Measurements from ENCODE around the gene CACNA1B. TPM values are rescaled to one million over a fixed set of nuclear protein-coding genes. Genes with fewer than 3 reads are reported as not detected.

Gene CACNA1B
- total RNA-seq, 1 donor from 2014 or later = 0.02 TPM

- Mint-ChIP-seq H3K4me3 (ENCODE audit: low read depth) (no peak overlapping the region), H3K36me3 (ENCODE audit: low read depth) (no peaks in the 10 kb centered on the region), H3K27me3 (ENCODE audit: low read depth) (no peaks in the 10 kb centered on the region), H3K9me3 (no peaks in the 10 kb centered on the region), H3K27ac (no peak overlapping the region), H3K4me1 (ENCODE audit: low read depth) (no peaks in the 10 kb centered on the region)
- intact Hi-C loops (cut with micrococcal nuclease) = no loop called here
- DNase-seq (ENCODE audit: low spot score) = no peak
These were observed 193.7 kb downstream of the CACNA1B start for GRCh38 chr9:138071292-138071691.

GRCh38 chr9:138071731-138072130 lies 194.1 kb downstream of the CACNA1B start:
- H3K36me3 Mint-ChIP-seq (ENCODE audit: low read depth) = no peaks in the 10 kb centered on the region
- DNase-seq (ENCODE audit: low spot score) = no peak
- H3K27ac Mint-ChIP-seq = no peak overlapping the region
- intact Hi-C loops (cut with micrococcal nuclease) = no loop called here
- H3K9me3 Mint-ChIP-seq = no peaks in the 10 kb centered on the region
- H3K4me1 Mint-ChIP-seq (ENCODE audit: low read depth) = no peaks in the 10 kb centered on the region
- H3K4me3 Mint-ChIP-seq (ENCODE audit: low read depth) = no peak overlapping the region
- no peaks in the 10 kb centered on the region for H3K27me3 Mint-ChIP-seq (ENCODE audit: low read depth)

- intact Hi-C loops (cut with micrococcal nuclease) = no loop called here
- Mint-ChIP-seq H3K27ac (no peak overlapping the region), H3K9me3 (no peaks in the 10 kb centered on the region), H3K4me3 (ENCODE audit: low read depth) (no peak overlapping the region), H3K4me1 (ENCODE audit: low read depth) (no peaks in the 10 kb centered on the region), H3K27me3 (ENCODE audit: low read depth) (no peaks in the 10 kb centered on the region), H3K36me3 (ENCODE audit: low read depth) (no peaks in the 10 kb centered on the region)
- DNase-seq (ENCODE audit: low spot score) = no peak
These were observed 194.7 kb downstream of the CACNA1B start for GRCh38 chr9:138072161-138072842.

- H3K27ac Mint-ChIP-seq = no peak overlapping the region
- no peaks in the 10 kb centered on the region for H3K9me3 Mint-ChIP-seq
- H3K27me3 Mint-ChIP-seq (ENCODE audit: low read depth) = no peaks in the 10 kb centered on the region
- no peaks in the 10 kb centered on the region for H3K36me3 Mint-ChIP-seq (ENCODE audit: low read depth)
- intact Hi-C loops (cut with micrococcal nuclease) = no loop called here
- no peaks in the 10 kb centered on the region for H3K4me1 Mint-ChIP-seq (ENCODE audit: low read depth)
- DNase-seq (ENCODE audit: low spot score) = no peak
- H3K4me3 Mint-ChIP-seq (ENCODE audit: low read depth) = no peak overlapping the region
These were observed 195.3 kb downstream of the CACNA1B start for GRCh38 chr9:138072897-138073296.

GRCh38 chr9:138073408-138073807 lies 195.8 kb downstream of the CACNA1B start:
- no peak overlapping the region for H3K4me3 Mint-ChIP-seq (ENCODE audit: low read depth)
- DNase-seq (ENCODE audit: low spot score) = no peak

GRCh38 chr9:138073808-138074207 lies 196.2 kb downstream of the CACNA1B start:
- Mint-ChIP-seq H3K4me3 (ENCODE audit: low read depth) (no peak overlapping the region), H3K27me3 (ENCODE audit: low read depth) (no peaks in the 10 kb centered on the region), H3K4me1 (ENCODE audit: low read depth) (no peaks in the 10 kb centered on the region), H3K27ac (no peak overlapping the region), H3K36me3 (ENCODE audit: low read depth) (no peaks in the 10 kb centered on the region), H3K9me3 (no peaks in the 10 kb centered on the region)
- intact Hi-C loops (cut with micrococcal nuclease) = no loop called here
- no peak for DNase-seq (ENCODE audit: low spot score)

More at GRCh38 chr9:138073408-138073807, 195.8 kb downstream of the CACNA1B start:
- Mint-ChIP-seq H3K27me3 (ENCODE audit: low read depth) (no peaks in the 10 kb centered on the region), H3K4me1 (ENCODE audit: low read depth) (no peaks in the 10 kb centered on the region), H3K36me3 (ENCODE audit: low read depth) (no peaks in the 10 kb centered on the region), H3K9me3 (no peaks in the 10 kb centered on the region), H3K27ac (no peak overlapping the region)
- intact Hi-C loops (cut with micrococcal nuclease) = no loop called here

- Mint-ChIP-seq H3K4me1 (ENCODE audit: low read depth) (no peaks in the 10 kb centered on the region), H3K27me3 (ENCODE audit: low read depth) (no peaks in the 10 kb centered on the region), H3K4me3 (ENCODE audit: low read depth) (no peak overlapping the region), H3K36me3 (ENCODE audit: low read depth) (no peaks in the 10 kb centered on the region), H3K27ac (no peak overlapping the region), H3K9me3 (no peaks in the 10 kb centered on the region)
- intact Hi-C loops (cut with micrococcal nuclease) = no loop called here
- no peak for DNase-seq (ENCODE audit: low spot score)
These were observed 196.9 kb downstream of the CACNA1B start for GRCh38 chr9:138074516-138074915.

GRCh38 chr9:138075496-138075895 lies 197.9 kb downstream of the CACNA1B start:
- intact Hi-C loops (cut with micrococcal nuclease) = no loop called here
- H3K4me3 Mint-ChIP-seq (ENCODE audit: low read depth) = no peak overlapping the region
- H3K9me3 Mint-ChIP-seq = no peaks in the 10 kb centered on the region
- H3K4me1 Mint-ChIP-seq (ENCODE audit: low read depth) = no peaks in the 10 kb centered on the region
- H3K27me3 Mint-ChIP-seq (ENCODE audit: low read depth) = peaks cover 2% of the 10 kb centered on the region
- no peaks in the 10 kb centered on the region for H3K36me3 Mint-ChIP-seq (ENCODE audit: low read depth)
- no peak for DNase-seq (ENCODE audit: low spot score)
- H3K27ac Mint-ChIP-seq = no peak overlapping the region

- Mint-ChIP-seq H3K9me3 (no peaks in the 10 kb centered on the region), H3K4me3 (ENCODE audit: low read depth) (no peak overlapping the region)
- intact Hi-C loops (cut with micrococcal nuclease) = no loop called here
These were observed 198.5 kb downstream of the CACNA1B start for GRCh38 chr9:138075961-138076649.

GRCh38 chr9:138076650-138077009 lies 199.0 kb downstream of the CACNA1B start:
- no peaks in the 10 kb centered on the region for H3K4me1 Mint-ChIP-seq (ENCODE audit: low read depth)
- no peak overlapping the region for H3K4me3 Mint-ChIP-seq (ENCODE audit: low read depth)
- H3K27me3 Mint-ChIP-seq (ENCODE audit: low read depth) = peaks cover 3% of the 10 kb centered on the region
- DNase-seq (ENCODE audit: low spot score) = no peak
- intact Hi-C loops (cut with micrococcal nuclease) = no loop called here
- H3K27ac Mint-ChIP-seq = no peak overlapping the region
- H3K36me3 Mint-ChIP-seq (ENCODE audit: low read depth) = no peaks in the 10 kb centered on the region
- H3K9me3 Mint-ChIP-seq = no peaks in the 10 kb centered on the region

More at GRCh38 chr9:138075961-138076649, 198.5 kb downstream of the CACNA1B start:
- H3K27ac Mint-ChIP-seq = no peak overlapping the region
- H3K36me3 Mint-ChIP-seq (ENCODE audit: low read depth) = no peaks in the 10 kb centered on the region
- H3K4me1 Mint-ChIP-seq (ENCODE audit: low read depth) = no peaks in the 10 kb centered on the region
- DNase-seq (ENCODE audit: low spot score) = no peak
- peaks cover 3% of the 10 kb centered on the region for H3K27me3 Mint-ChIP-seq (ENCODE audit: low read depth)

GRCh38 chr9:138077126-138077525 lies 199.5 kb downstream of the CACNA1B start:
- no peak for DNase-seq (ENCODE audit: low spot score)
- Mint-ChIP-seq H3K27ac (no peak overlapping the region), H3K36me3 (ENCODE audit: low read depth) (no peaks in the 10 kb centered on the region), H3K4me1 (ENCODE audit: low read depth) (no peaks in the 10 kb centered on the region), H3K4me3 (ENCODE audit: low read depth) (no peak overlapping the region), H3K27me3 (ENCODE audit: low read depth) (peaks cover 3% of the 10 kb centered on the region), H3K9me3 (no peaks in the 10 kb centered on the region)
- intact Hi-C loops (cut with micrococcal nuclease) = no loop called here

- no peak for DNase-seq (ENCODE audit: low spot score)
These were observed 200.4 kb downstream of the CACNA1B start for GRCh38 chr9:138077898-138078540.

GRCh38 chr9:138078846-138079245 lies 201.3 kb downstream of the CACNA1B start:
- DNase-seq (ENCODE audit: low spot score) = no peak
- Mint-ChIP-seq H3K9me3 (no peaks in the 10 kb centered on the region), H3K27ac (no peak overlapping the region), H3K36me3 (ENCODE audit: low read depth) (no peaks in the 10 kb centered on the region), H3K4me3 (ENCODE audit: low read depth) (no peak overlapping the region), H3K27me3 (ENCODE audit: low read depth) (peaks cover 3% of the 10 kb centered on the region), H3K4me1 (ENCODE audit: low read depth) (no peaks in the 10 kb centered on the region)
- intact Hi-C loops (cut with micrococcal nuclease) = no loop called here

More at GRCh38 chr9:138077898-138078540, 200.4 kb downstream of the CACNA1B start:
- no peaks in the 10 kb centered on the region for H3K4me1 Mint-ChIP-seq (ENCODE audit: low read depth)
- intact Hi-C loops (cut with micrococcal nuclease) = no loop called here
- peaks cover 3% of the 10 kb centered on the region for H3K27me3 Mint-ChIP-seq (ENCODE audit: low read depth)
- H3K4me3 Mint-ChIP-seq (ENCODE audit: low read depth) = no peak overlapping the region
- no peaks in the 10 kb centered on the region for H3K36me3 Mint-ChIP-seq (ENCODE audit: low read depth)
- H3K9me3 Mint-ChIP-seq = no peaks in the 10 kb centered on the region
- H3K27ac Mint-ChIP-seq = no peak overlapping the region
